ENCODE measurements around the gene SEC31A. TPM values are rescaled to one million over a fixed set of nuclear protein-coding genes. Genes with fewer than 3 reads are reported as not detected.
A peak's percentile ranks its signal among the peaks of the same experiment; 100 is the strongest.

Gene SEC31A
- total RNA-seq, 1 experiment from 2014 or later, result 128 TPM

DNA sequence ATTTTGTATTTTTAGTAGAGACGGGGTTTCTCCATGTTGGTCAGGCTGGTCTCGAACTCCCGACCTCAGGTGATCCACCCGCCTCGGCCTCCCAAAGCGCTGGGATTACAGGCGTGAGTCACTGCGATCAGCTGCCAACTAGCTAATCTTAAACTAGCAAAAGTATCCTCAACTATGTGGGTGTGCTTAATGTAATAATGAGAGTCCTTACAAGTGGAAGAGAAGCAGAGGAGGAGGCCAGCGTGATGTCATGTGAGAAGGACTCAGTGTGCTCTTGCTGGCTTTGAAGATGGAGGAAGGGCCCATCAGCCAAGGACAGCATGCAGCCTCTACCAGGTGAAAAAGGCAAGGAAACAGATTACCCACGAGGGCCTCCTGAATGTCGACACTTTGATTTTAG is 111.9 kb downstream of the SEC31A start:
- H3K18ac ChIP-seq (ENCODE audit: insufficient read length, low read depth, low read length), result no peak overlapping the region
- peaks cover 70% of the 10 kb centered on the region for H3K27me3 Mint-ChIP-seq (ENCODE audit: low read depth)

More for the DNA sequence above, 111.9 kb downstream of the SEC31A start:
- Histone ChIP-seq H2BK20ac (ENCODE audit: low read depth, low read length, poor library complexity, severe bottlenecking) (no peak overlapping the region), H3K27ac (ENCODE audit: insufficient read length, low read depth, low read length) (no peak overlapping the region), H4K20me1 (ENCODE audit: control insufficient read depth, insufficient read depth, insufficient read length) (no peaks in the 10 kb centered on the region), H3K9ac (ENCODE audit: extremely low read depth, insufficient read length, low read length) (no peak overlapping the region), H2BK12ac (ENCODE audit: insufficient read length, low read depth, low read length) (no peak overlapping the region), H2AFZ (ENCODE audit: low read length) (no peak overlapping the region), H3K14ac (ENCODE audit: insufficient read depth, low read length) (no peak overlapping the region), H4K8ac (replicated peaks; ENCODE audit: insufficient read length, low read depth, low read length) (no peak overlapping the region), H3K23me2 (ENCODE audit: insufficient read length, low read depth, low read length, poor library complexity, severe bottlenecking) (no peaks in the 10 kb centered on the region), H3K79me2 (ENCODE audit: insufficient read depth, low read length) (no peaks in the 10 kb centered on the region), H3K4me2 (ENCODE audit: insufficient read depth, insufficient read length, low read length) (no peak overlapping the region), H3K56ac (ENCODE audit: insufficient read length, low read depth, low read length) (no peak overlapping the region), H3K27me3 (ENCODE audit: insufficient read depth, low read length) (peaks cover 19% of the 10 kb centered on the region; the same call in 1 of the 2 replicates), H3K79me1 (ENCODE audit: insufficient read depth, low read depth, low read length, poor library complexity, severe bottlenecking) (no peaks in the 10 kb centered on the region), H2BK15ac (ENCODE audit: low read depth, low read length) (no peak overlapping the region), H4K5ac (ENCODE audit: insufficient read length, low read depth, low read length) (no peak overlapping the region), H3T11ph (ENCODE audit: low read length) (no peak overlapping the region), H3K4ac (ENCODE audit: low read depth, low read length) (no peak overlapping the region), H2AK5ac (ENCODE audit: insufficient read length, low read length) (no peak overlapping the region), H3K9me3 (ENCODE audit: control insufficient read depth, low read depth, low read length) (no peaks in the 10 kb centered on the region), H2BK120ac (ENCODE audit: low read depth, low read length, poor library complexity, severe bottlenecking) (no peak overlapping the region), H3K4me1 (ENCODE audit: insufficient read depth, low read length) (no peaks in the 10 kb centered on the region), H2BK5ac (ENCODE audit: insufficient read length, low read length) (no peak overlapping the region), H3K23ac (ENCODE audit: insufficient read length, low read depth, low read length) (no peak overlapping the region), H4K91ac (ENCODE audit: insufficient read length, low read depth, low read length) (no peak overlapping the region)
- peaks cover 28 to 31% of the 10 kb centered on the region in 2 experiments for H3K4me1 Mint-ChIP-seq
- no CpG with 5 or more reads among the region's 11 CpGs for WGBS (ENCODE audit: extremely low coverage, insufficient read length, low lambda C conversion rate)
- peak overlapping the region in 1 of 3 experiments; percentile 44; a peak in 1 of 7 replicates for H3K27ac Mint-ChIP-seq
- DNase-seq, result no peak
- no peaks in the 10 kb centered on the region for H3K36me3 Mint-ChIP-seq (ENCODE audit: insufficient read depth in 1 of 3, low read depth in 3 of 3)
- H3K9me3 Mint-ChIP-seq, result peaks cover 0 to 5% of the 10 kb centered on the region in 2 experiments; a peak in 1 of 5 replicates
- H3K4me3 Mint-ChIP-seq, result no peak overlapping the region
- TF ChIP-seq, protein P1, sequence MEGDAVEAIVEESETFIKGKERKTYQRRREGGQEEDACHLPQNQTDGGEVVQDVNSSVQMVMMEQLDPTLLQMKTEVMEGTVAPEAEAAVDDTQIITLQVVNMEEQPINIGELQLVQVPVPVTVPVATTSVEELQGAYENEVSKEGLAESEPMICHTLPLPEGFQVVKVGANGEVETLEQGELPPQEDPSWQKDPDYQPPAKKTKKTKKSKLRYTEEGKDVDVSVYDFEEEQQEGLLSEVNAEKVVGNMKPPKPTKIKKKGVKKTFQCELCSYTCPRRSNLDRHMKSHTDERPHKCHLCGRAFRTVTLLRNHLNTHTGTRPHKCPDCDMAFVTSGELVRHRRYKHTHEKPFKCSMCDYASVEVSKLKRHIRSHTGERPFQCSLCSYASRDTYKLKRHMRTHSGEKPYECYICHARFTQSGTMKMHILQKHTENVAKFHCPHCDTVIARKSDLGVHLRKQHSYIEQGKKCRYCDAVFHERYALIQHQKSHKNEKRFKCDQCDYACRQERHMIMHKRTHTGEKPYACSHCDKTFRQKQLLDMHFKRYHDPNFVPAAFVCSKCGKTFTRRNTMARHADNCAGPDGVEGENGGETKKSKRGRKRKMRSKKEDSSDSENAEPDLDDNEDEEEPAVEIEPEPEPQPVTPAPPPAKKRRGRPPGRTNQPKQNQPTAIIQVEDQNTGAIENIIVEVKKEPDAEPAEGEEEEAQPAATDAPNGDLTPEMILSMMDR (conservative IDR thresholded peaks at IDR 0.05), result no peak

All from H9 (cell line).